ENCODE measurements around the gene PFKL.

DNA sequence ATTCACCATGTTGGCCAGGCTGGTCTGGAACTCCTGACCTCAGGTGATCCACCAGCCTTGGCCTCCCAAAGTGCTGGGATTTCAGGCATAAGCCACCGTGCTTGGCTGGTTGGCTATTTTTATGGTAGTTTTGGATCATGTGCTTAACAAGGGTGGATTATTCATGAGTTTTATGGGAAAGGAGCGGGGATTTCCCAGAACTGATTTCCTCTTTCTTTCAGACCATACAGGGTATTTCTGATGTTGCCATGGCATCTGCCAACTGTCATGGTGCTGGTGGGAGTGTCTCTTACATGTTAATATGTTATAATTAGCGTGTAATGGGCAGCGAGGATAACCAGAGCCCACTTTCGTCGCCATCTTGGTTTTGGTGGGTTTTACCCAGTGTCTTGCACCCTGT lies 56.8 kb downstream of the PFKL start:
- TF ChIP-seq POLR2A (IDR thresholded peaks at IDR 0.05): no peak
- TF ChIP-seq, protein P1, sequence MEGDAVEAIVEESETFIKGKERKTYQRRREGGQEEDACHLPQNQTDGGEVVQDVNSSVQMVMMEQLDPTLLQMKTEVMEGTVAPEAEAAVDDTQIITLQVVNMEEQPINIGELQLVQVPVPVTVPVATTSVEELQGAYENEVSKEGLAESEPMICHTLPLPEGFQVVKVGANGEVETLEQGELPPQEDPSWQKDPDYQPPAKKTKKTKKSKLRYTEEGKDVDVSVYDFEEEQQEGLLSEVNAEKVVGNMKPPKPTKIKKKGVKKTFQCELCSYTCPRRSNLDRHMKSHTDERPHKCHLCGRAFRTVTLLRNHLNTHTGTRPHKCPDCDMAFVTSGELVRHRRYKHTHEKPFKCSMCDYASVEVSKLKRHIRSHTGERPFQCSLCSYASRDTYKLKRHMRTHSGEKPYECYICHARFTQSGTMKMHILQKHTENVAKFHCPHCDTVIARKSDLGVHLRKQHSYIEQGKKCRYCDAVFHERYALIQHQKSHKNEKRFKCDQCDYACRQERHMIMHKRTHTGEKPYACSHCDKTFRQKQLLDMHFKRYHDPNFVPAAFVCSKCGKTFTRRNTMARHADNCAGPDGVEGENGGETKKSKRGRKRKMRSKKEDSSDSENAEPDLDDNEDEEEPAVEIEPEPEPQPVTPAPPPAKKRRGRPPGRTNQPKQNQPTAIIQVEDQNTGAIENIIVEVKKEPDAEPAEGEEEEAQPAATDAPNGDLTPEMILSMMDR (IDR thresholded peaks at IDR 0.05): no peak

All from lower leg skin (tissue), 3 donors.